HG02763 (cell line): ENCODE measurements around the gene INTU.

Experiments
- ATAC-seq: cut with Tn5 transposase; IDR thresholded peaks from one replicate; pipeline ENCODE4 v1.9.1; 2021; ENCODE audit warnings: mild to moderate bottlenecking, moderate library complexity; ENCODE audit not compliant: unreplicated experiment

Gene INTU

DNA sequence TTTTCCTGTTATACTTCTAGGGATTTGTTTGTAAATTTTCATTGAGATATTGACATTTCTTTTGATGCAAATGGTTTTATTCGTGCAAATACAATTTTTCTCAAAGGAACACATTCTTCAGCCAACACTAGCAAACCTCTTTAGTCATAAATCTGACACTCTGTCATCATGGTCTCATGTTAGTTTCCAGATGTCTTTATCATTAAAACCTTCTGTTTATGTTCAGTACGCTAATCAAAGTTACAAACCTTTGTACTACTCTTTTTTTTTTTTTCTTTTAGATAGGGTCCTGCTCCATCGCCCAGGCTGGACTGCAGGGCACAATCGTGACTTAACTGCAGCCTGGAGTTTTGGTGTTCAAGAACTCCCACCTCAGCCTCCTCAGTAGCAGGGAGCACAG, 104.5 kb downstream of the INTU start:
- ATAC-seq = no peak

DNA sequence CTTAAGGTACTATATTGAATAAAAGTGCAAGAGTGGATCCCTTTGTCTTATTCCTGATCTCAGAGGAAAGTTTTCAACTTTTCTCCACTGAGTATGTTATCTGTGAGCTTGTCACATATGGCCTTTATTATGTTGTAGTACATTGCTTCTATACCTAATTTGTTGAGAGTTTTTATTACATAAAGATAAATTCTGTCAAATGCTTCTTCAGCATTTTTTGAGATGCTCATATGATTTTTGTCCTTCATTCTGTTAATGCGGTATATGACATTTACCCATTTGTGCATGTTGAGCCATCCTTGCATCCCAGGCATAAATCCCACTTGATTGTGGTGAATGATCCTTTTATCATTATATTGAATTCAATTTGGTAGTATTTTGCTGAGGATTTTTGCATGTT, 108.5 kb downstream of the INTU start:
- ATAC-seq = no peak

DNA sequence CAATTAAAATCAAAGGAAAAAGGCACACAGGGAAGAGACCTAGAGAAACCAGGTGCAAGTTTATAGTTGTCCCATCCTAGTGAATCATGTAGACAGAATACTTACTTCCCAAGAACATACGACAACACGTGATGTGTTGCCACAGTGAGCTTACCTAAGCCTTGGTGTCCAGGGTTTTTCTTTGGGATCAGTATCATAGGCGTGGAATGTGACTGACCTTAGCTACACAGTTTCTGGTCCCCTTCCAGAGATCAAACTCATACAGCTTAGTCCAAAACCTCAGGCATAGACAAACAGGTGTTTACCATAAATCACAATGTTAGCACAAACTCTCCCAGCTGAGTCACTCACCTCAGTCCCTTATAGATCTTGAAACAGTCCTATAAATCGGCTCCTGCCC, 115.1 kb downstream of the INTU start:
- no peak for ATAC-seq

DNA sequence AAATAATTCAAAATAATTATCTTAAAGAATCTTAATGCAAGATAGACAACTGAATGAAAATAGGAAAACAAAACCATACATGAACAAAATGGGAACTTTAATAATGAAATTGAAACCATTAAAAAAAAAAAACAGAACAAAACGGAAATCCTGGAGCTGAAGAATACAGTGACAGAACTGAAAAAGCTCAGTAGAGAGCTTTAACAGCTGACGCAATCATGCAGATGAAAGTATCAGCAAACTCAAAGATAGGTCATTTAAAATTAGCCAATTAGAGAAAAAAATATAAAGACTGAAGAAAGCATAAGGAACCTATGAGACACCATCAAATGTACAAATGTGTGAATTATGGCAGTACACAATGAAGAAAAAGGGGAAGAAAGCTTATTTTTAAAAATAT, 116.2 kb downstream of the INTU start:
- no peak for ATAC-seq

DNA sequence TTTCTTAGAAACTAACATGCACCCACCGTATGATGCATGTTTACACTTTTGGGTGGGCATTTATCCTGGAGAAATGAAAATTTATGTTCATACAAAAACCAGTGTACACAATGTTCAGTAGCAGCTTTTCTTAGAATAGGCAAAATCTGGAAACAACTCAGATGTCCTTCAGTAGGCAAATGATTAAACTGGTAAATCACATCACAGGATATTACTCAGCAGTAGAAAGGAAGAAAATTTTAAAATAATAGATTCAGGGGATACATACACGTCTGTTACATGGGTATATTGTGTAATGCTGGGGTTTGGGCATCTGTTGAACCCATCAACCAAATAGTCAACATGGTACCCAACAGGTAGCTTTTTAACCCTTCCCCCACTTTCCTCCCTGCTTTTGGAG, 124.1 kb downstream of the INTU start:
- ATAC-seq = no peak

DNA sequence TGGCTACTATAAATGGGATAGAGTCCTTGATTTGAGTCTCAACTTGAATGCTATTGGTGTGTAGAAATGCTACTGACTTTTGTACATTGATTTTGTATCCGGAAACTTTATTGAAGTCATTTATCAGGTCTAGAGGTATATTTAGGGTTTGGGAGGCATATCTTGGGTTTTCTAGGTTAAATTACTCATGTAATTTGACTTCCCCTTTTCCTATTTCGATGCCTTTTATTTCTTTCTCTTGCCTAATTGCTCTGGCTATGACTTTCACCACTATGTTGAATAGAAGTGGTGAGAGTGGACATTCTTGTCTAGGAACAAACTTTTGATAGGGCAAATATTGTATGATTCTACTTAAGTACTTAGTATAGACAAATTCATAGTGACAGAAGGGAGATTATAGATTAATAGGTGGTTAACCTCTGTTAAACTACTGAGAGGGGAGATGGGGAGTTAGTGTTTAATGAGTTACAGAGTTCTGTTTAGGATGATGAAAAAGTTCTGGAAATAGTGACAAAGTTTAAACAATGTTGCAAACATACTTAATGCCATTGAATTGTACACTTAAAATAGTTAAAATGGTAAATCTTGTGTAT, 126.6 kb downstream of the INTU start:
- ATAC-seq = peak; percentile 67

DNA sequence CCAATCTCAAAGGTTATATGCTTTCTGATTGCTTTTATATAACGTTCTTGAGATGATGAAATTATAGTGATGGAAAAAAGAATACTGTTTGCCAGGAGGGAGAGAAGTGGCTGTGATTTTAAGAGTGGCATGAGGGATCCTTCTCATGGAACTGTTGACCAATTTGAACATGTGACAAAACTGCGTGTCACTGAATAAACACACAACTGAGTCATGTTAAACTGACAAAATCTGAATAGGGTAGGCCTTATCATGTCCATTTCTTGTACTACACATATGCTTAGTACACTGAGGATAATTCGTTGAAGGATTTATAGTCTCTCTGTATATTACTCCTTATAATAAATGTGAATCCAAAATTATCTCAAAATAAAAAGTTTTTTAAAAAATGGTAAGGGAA, 127.1 kb downstream of the INTU start:
- no peak for ATAC-seq

DNA sequence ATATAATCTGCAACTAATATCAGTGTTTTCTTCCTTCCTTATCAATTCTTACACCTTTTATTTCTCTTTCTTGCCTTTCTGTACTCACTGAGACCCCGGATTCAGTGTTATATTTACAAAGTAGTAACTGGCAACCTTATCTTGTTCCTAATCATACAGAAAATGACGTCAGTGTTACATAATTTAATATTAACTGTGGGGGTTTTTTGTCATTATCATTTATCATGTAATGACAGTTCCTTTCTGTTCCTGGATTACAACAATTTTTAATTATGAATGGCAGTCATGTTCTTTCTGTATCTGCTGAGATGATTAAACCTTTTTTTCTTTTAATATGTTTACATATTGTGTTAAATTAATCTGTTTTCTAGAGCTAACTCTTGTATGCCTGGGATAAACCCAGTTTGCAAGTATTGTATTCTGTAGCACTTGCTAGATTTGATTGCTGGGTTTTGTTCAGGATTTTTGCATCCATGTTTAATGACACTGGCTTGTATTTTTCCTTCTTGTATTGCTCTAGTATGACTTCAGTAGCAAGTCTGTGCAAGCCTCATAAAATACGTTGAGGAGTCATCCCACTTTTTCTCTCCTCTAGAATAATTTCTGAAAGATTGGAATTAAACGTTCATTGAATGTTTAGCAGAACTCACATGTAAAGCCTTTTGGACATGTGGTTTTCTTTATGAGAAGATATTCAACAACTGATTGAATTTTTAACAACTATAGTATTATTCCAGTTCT, 138.9 kb downstream of the INTU start:
- no peak for ATAC-seq

DNA sequence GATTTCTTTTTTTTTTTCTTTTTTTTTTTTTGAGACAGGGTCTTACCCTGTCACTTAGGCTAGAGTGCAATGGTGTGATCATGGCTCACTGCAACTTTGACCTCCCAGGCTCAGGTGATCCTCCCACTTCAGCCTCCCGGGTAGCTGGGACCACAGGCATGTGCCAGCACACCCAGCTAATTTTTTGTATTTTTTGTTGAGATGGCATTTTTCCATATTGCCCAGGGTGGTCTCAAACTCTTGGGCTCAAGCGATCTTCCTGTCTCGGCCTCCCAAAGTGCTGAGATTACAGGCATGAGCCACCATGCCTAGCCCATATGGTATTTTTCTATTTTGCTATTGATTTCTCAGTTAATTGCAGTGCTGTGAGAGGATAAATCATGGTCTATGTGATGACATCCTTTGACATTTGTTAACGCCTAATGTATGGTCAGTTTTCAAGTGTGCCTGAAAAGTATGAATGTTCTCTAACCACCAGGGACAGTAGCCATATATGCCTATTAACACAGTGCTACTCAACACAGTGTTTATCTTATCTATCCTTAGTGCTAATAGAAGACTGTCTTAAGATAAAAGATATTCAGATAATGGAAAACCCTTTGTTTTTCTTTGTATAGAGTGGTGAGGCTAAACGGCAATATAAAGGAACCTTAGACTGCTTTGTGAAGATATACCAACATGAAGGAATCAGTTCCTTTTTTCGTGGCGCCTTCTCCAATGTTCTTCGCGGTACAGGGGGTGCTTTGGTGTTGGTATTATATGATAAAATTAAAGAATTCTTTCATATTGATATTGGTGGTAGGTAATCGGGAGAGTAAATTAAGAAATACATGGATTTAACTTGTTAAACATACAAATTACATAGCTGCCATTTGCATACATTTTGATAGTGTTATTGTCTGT, 140.3 kb downstream of the INTU start:
- ATAC-seq = no peak

DNA sequence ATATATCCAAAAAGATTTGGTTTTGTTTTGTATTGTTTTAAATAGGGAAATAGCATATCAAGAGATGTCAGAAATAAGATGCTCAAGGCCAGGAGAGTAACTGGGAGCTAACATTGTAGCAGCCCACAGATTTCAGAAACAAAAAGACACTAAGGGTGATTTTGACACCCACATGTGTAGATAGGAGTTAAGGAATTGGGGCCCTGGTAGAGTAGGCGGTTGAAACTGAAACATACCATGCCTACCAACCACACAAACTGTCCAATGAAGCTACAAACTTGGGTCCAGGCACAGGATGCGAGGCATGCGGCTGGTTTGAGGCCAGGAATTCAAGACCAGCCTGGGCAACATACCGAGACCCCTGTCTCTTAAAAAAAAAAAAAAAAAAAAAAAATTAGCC, 143.1 kb downstream of the INTU start:
- ATAC-seq = peak; percentile 37
